ENCODE results near the gene ATP6V0A1. TPM values are rescaled to one million over a fixed set of nuclear protein-coding genes. Genes with fewer than 3 reads are reported as not detected.

ATP6V0A1 gene
- total RNA-seq, 5 donors from 2014 or later (not counting 1 experiment from before 2014, with no cell fraction given), result 11.1 to 18.0 (median 14.9) TPM

DNA sequence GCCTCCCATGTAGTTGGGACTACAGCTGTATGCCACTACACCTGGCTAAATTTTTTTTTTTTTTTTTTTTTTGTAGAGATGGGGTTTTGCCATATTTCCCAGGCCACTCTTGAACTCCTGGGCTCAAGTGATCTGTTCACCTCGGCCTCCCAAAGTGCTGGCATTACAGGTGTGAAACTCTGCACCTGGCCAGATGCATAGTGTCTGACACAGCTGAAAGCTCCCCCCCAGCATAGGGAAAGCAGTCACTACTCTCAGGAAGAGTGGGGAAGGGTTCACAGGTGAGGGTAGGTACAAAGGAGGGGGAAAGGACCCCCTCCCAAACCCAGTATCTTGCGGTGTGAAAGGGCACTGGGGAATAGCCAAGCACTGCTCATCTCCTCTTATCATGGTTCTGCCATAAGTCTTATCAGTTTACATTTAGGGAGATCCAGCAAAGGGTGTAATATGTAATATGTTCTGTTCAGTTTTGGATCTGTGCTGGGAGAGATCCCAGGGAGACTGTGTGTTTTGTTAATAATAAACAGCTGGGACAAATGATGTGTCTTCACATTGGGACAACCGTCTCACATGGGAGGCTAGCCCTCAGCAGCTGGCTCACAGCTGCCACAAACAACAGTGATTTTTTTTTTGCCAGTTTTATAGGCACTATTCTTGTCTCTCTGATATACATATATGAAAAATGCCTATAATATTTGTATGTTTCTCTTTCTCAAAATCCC is 28.8 kb upstream of the ATP6V0A1 start:
- Histone ChIP-seq H3K27ac (ENCODE audit: low read length) (no peak overlapping the region), H3K9me3 (no peaks in the 10 kb centered on the region), H3K27me3 (replicated peaks in 1 of 2; ENCODE audit: control insufficient read depth in 2 of 2, extremely low read depth in 1 of 2, insufficient read depth in 2 of 2, low read length in 1 of 2) (peaks cover 0 to 34% of the 10 kb centered on the region in 2 experiments), H3K36me3 (ENCODE audit: control insufficient read depth in 2 of 2, extremely low read depth in 1 of 2, insufficient read depth in 1 of 2, low read length in 1 of 2) (no peaks in the 10 kb centered on the region), H3K4me1 (ENCODE audit: control insufficient read depth in 1 of 2, extremely low read depth in 1 of 2, insufficient read depth in 2 of 2, low read length in 2 of 2) (peaks cover 2% of the 10 kb centered on the region in 2 experiments), H3K4me3 (ENCODE audit: control insufficient read depth in 1 of 2, extremely low read depth in 1 of 2, low read length in 1 of 2) (no peak overlapping the region)
- ChIA-PET CTCF (interaction anchor here in 1 of 2 donors (0.6 to 1.3 kb wide), 4 partner anchors 95 to 410 kb away, joined by 3 to 6 read pairs (median 3); partner anchors contain the start of gene NKIRAS2), POLR2A (interaction anchor here in 1 of 2 donors (0.6 kb wide), 1 partner anchor 30 kb away, joined by 6 read pairs; no protein-coding TSS in a partner anchor)
- no peak for DNase-seq
- Mint-ChIP-seq H3K36me3 (no peaks in the 10 kb centered on the region), H3K27ac (no peak overlapping the region), H3K4me3 (no peak overlapping the region), H3K4me1 (peaks cover 0 to 3% (median 3%) of the 10 kb centered on the region in 3 donors), H3K27me3 (peaks cover 0 to 25% of the 10 kb centered on the region in 2 donors), H3K9me3 (no peaks in the 10 kb centered on the region)
- ATAC-seq (replicated peaks in 1 of 4), result no peak
- WGBS (ENCODE audit: insufficient coverage), result 73% methylated on average over 2 of the region's 3 CpGs

- Histone ChIP-seq H3K27me3 (replicated peaks in 1 of 2; ENCODE audit: control insufficient read depth in 2 of 2, extremely low read depth in 1 of 2, insufficient read depth in 2 of 2, low read length in 1 of 2) (peaks cover 0 to 22% of the 10 kb centered on the region in 2 experiments), H3K4me1 (ENCODE audit: control insufficient read depth in 1 of 2, extremely low read depth in 1 of 2, insufficient read depth in 2 of 2, low read length in 2 of 2) (peaks cover 0 to 2% of the 10 kb centered on the region in 2 experiments), H3K27ac (ENCODE audit: low read length) (no peak overlapping the region), H3K9me3 (no peaks in the 10 kb centered on the region), H3K36me3 (ENCODE audit: control insufficient read depth in 2 of 2, extremely low read depth in 1 of 2, insufficient read depth in 1 of 2, low read length in 1 of 2) (no peaks in the 10 kb centered on the region), H3K4me3 (ENCODE audit: control insufficient read depth in 1 of 2, extremely low read depth in 1 of 2, low read length in 1 of 2) (no peak overlapping the region)
- H3K36me3 Mint-ChIP-seq, result no peaks in the 10 kb centered on the region
- peaks cover 0 to 3% (median 3%) of the 10 kb centered on the region in 3 donors for H3K4me1 Mint-ChIP-seq
- ATAC-seq (replicated peaks in 1 of 4) (no peak), DNase-seq (no peak)
- 100% methylated on average over 2 of the region's 3 CpGs for WGBS (ENCODE audit: insufficient coverage)
- no peak overlapping the region for H3K4me3 Mint-ChIP-seq
- H3K9me3 Mint-ChIP-seq, result no peaks in the 10 kb centered on the region
- no peak overlapping the region for H3K27ac Mint-ChIP-seq
- ChIA-PET POLR2A (interaction anchor here in 1 of 2 donors (0.8 kb wide), 1 partner anchor 8 kb away, joined by 3 read pairs; no protein-coding TSS in a partner anchor), CTCF (interaction anchor here (0.6 to 1.9 kb wide), 3 partner anchors 23 to 108 kb away, joined by 3 to 4 read pairs (median 3); no protein-coding TSS in a partner anchor)
- peaks cover 0 to 14% of the 10 kb centered on the region in 2 donors for H3K27me3 Mint-ChIP-seq
These were observed 26.9 kb upstream of the ATP6V0A1 start for GRCh38 chr17:42431758-42432161.

DNA sequence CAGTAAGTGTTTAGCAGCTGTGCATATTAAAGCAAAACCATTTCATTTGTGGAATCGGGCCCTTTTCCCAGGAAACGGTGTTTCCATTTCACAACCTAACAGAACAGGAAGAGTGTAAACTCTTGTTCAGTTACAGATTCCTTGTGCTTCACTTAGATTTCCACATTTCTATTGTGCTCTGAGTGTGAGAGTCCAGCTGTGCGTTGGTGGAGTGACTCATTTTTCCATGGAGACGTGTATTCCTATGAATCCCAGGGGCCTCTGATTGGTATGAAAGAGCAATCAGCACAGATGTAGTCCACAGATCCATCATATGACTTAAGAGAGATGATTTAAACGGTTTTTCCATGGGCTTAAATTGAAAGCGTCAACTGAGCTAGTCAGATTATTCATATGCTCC is 22.3 kb upstream of the ATP6V0A1 start:
- Histone ChIP-seq H3K4me3 (ENCODE audit: control insufficient read depth in 1 of 2, extremely low read depth in 1 of 2, low read length in 1 of 2) (no peak overlapping the region), H3K36me3 (ENCODE audit: control insufficient read depth in 2 of 2, extremely low read depth in 1 of 2, insufficient read depth in 1 of 2, low read length in 1 of 2) (no peaks in the 10 kb centered on the region), H3K4me1 (ENCODE audit: control insufficient read depth in 1 of 2, extremely low read depth in 1 of 2, insufficient read depth in 2 of 2, low read length in 2 of 2) (no peaks in the 10 kb centered on the region), H3K27ac (ENCODE audit: low read length) (no peak overlapping the region), H3K27me3 (replicated peaks in 1 of 2; ENCODE audit: control insufficient read depth in 2 of 2, extremely low read depth in 1 of 2, insufficient read depth in 2 of 2, low read length in 1 of 2) (peaks cover 0 to 6% of the 10 kb centered on the region in 2 experiments), H3K9me3 (no peaks in the 10 kb centered on the region)
- ATAC-seq (replicated peaks in 1 of 4), result no peak
- H3K36me3 Mint-ChIP-seq, result no peaks in the 10 kb centered on the region
- WGBS (ENCODE audit: insufficient coverage), result no CpG with 5 or more reads among the region's 6 CpGs
- peaks cover 2 to 4% (median 2%) of the 10 kb centered on the region in 3 donors for H3K4me1 Mint-ChIP-seq
- no peak overlapping the region for H3K4me3 Mint-ChIP-seq
- no peaks in the 10 kb centered on the region for H3K9me3 Mint-ChIP-seq
- POLR2A ChIA-PET, result no interaction called here
- DNase-seq, result no peak
- CTCF ChIA-PET, result interaction anchor here in 1 of 2 donors (0.6 kb wide), 1 partner anchor 470 kb away, joined by 5 read pairs; no protein-coding TSS in a partner anchor
- H3K27ac Mint-ChIP-seq, result no peak overlapping the region
- no peaks in the 10 kb centered on the region for H3K27me3 Mint-ChIP-seq

- no peak overlapping the region for H3K27ac Mint-ChIP-seq
- WGBS (ENCODE audit: insufficient coverage), result 60% methylated on average over 2 of the region's 9 CpGs
- Histone ChIP-seq H3K27ac (ENCODE audit: low read length) (no peak overlapping the region), H3K27me3 (replicated peaks in 1 of 2; ENCODE audit: control insufficient read depth in 2 of 2, extremely low read depth in 1 of 2, insufficient read depth in 2 of 2, low read length in 1 of 2) (peaks cover 0 to 7% of the 10 kb centered on the region in 2 experiments), H3K9me3 (no peaks in the 10 kb centered on the region), H3K36me3 (ENCODE audit: control insufficient read depth in 2 of 2, extremely low read depth in 1 of 2, insufficient read depth in 1 of 2, low read length in 1 of 2) (no peaks in the 10 kb centered on the region), H3K4me1 (ENCODE audit: control insufficient read depth in 1 of 2, extremely low read depth in 1 of 2, insufficient read depth in 2 of 2, low read length in 2 of 2) (peaks cover 0 to 7% of the 10 kb centered on the region in 2 experiments), H3K4me3 (ENCODE audit: control insufficient read depth in 1 of 2, extremely low read depth in 1 of 2, low read length in 1 of 2) (no peak overlapping the region)
- no peaks in the 10 kb centered on the region for H3K36me3 Mint-ChIP-seq
- H3K4me3 Mint-ChIP-seq, result no peak overlapping the region
- H3K9me3 Mint-ChIP-seq, result no peaks in the 10 kb centered on the region
- DNase-seq (peak in 24 of 35 experiments; percentile 24 to 62 (median 36)), ATAC-seq (replicated peaks in 1 of 4) (peak in 1 of 4 experiments; percentile 55)
- ChIA-PET CTCF (interaction anchor here in 1 of 2 donors (0.6 kb wide), 2 partner anchors 61 to 485 kb away, joined by 3 to 5 read pairs; no protein-coding TSS in a partner anchor), POLR2A (no interaction called here)
- H3K4me1 Mint-ChIP-seq, result peaks cover 9 to 12% (median 11%) of the 10 kb centered on the region in 3 donors
- no peaks in the 10 kb centered on the region for H3K27me3 Mint-ChIP-seq
These were observed 19.8 kb upstream of the ATP6V0A1 start for GRCh38 chr17:42438600-42439567.

DNA sequence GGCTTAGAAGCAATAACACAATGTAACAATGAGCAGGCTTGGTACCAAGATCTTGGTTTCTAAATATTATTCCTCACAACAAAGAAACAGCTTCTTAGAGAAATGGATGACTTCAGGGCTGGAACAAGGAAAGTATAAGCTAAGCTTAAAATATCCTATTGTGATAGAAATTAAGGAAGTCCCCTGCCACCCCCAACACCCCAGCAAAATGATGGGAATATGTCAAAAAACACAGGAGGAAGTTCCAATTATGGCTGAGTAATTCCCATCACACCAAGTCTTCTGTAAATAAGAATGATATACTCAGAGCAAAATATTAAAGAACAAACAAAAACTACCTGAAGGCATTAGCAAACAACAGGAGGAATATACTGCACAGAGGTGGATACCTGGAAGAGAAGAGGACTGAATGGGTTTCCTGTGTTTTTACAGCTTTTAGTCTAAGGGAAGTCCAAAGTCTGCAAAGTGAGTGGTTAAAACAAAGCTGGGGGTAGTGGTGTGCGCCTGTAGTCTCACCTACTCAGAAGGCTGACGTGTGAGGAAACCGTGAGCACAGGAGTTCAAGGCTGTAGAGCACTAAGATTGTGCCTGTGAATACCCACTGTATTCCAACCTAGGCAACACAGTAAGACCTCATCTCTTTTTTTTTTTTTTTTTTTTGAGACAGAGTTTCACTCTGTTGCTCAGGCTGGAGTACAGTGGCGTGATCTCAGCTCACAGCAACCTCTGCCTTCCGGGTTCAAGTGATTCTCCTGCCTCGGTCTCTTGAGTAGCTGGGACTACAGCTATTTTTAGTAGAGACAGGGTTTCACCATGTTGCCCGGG is 17.1 kb upstream of the ATP6V0A1 start:
- Mint-ChIP-seq H3K27ac (peak overlapping the region; percentile 2 to 41), H3K27me3 (peaks cover 0 to 2% of the 10 kb centered on the region in 2 donors), H3K36me3 (no peaks in the 10 kb centered on the region), H3K4me3 (no peak overlapping the region), H3K4me1 (peaks cover 9 to 14% (median 12%) of the 10 kb centered on the region in 3 donors), H3K9me3 (no peaks in the 10 kb centered on the region)
- peak in 2 of 4 experiments; percentile 65 to 78 for ATAC-seq (replicated peaks in 1 of 4)
- H3K27ac ChIP-seq (ENCODE audit: low read length), result no peak overlapping the region
- ChIA-PET POLR2A (interaction anchor here (0.6 kb wide), 2 partner anchors 194 to 1119 kb away, joined by 4 read pairs; no protein-coding TSS in a partner anchor), CTCF (interaction anchor here in 1 of 2 donors (1.1 to 1.5 kb wide), 3 partner anchors 11 to 18 kb away, joined by 5 to 6 read pairs (median 6); no protein-coding TSS in a partner anchor)
- H3K4me1 ChIP-seq (ENCODE audit: control insufficient read depth in 1 of 2, extremely low read depth in 1 of 2, insufficient read depth in 2 of 2, low read length in 2 of 2), result peaks cover 0 to 7% of the 10 kb centered on the region in 2 experiments
- DNase-seq, result peak in 5 of 35 experiments; percentile 11 to 29 (median 18)
- no peak overlapping the region for H3K4me3 ChIP-seq (ENCODE audit: control insufficient read depth in 1 of 2, extremely low read depth in 1 of 2, low read length in 1 of 2)
- 52% methylated on average over 4 of the region's 7 CpGs for WGBS (ENCODE audit: insufficient coverage)
- no peaks in the 10 kb centered on the region for H3K36me3 ChIP-seq (ENCODE audit: control insufficient read depth in 2 of 2, extremely low read depth in 1 of 2, insufficient read depth in 1 of 2, low read length in 1 of 2)
- H3K9me3 ChIP-seq, result no peaks in the 10 kb centered on the region
- peaks cover 0 to 10% of the 10 kb centered on the region in 2 experiments for H3K27me3 ChIP-seq (replicated peaks in 1 of 2; ENCODE audit: control insufficient read depth in 2 of 2, extremely low read depth in 1 of 2, insufficient read depth in 2 of 2, low read length in 1 of 2)

Data from T-cell (primary cell).